NCI-H2171 (cell line): ENCODE data around the gene FOXP3.
"Not testable (repeated sequence)": the region's sequence is repeated elsewhere in the genome, so short reads cannot be mapped to it uniquely, and the experiment has no call there.

Experiments
- DNase-seq: peaks from one replicate; lab custom pipeline; 2025; lab: John Stamatoyannopoulos, UW

Gene FOXP3

GRCh38 chrX:49264460-49264859 is at the start of gene FOXP3:
Gene FOXP3, minus strand, starts transcription at chrX:49264710. Its CDS starts 6,205 bp downstream, at chrX:49258505.
- DNase-seq = no peak

GRCh38 chrX:49312176-49312575 is 47.7 kb upstream of the FOXP3 start:
- no peak for DNase-seq

- DNase-seq = no peak
Measured at GRCh38 chrX:49310371-49310770, 45.9 kb upstream of the FOXP3 start.

GRCh38 chrX:49309401-49309981 is 45.0 kb upstream of the FOXP3 start:
- no peak for DNase-seq

- DNase-seq = no peak
Measured at GRCh38 chrX:49308604-49309269, 44.2 kb upstream of the FOXP3 start.

- DNase-seq = not testable (repeated sequence)
Measured at GRCh38 chrX:49307775-49308174, 43.3 kb upstream of the FOXP3 start.

GRCh38 chrX:49303346-49303745 is 38.8 kb upstream of the FOXP3 start, which contains the start of gene GAGE10:
Gene GAGE10, plus strand, starts transcription at chrX:49303646. Its CDS starts 1,214 bp downstream, at chrX:49304860.
- DNase-seq = no peak

GRCh38 chrX:49300703-49301102 is 36.2 kb upstream of the FOXP3 start:
- DNase-seq = no peak

GRCh38 chrX:49299293-49299692 is 34.8 kb upstream of the FOXP3 start:
- DNase-seq = not testable (repeated sequence)

GRCh38 chrX:49292400-49293362 is 28.2 kb upstream of the FOXP3 start:
- no peak for DNase-seq

GRCh38 chrX:49291615-49292337 is 27.3 kb upstream of the FOXP3 start:
- no peak for DNase-seq

- no peak for DNase-seq
Measured at GRCh38 chrX:49290215-49290614, 25.7 kb upstream of the FOXP3 start.

- no peak for DNase-seq
Measured at GRCh38 chrX:49287665-49288064, 23.2 kb upstream of the FOXP3 start.

GRCh38 chrX:49286581-49286980 is 22.1 kb upstream of the FOXP3 start:
- no peak for DNase-seq

- no peak for DNase-seq
Measured at GRCh38 chrX:49286136-49286535, 21.6 kb upstream of the FOXP3 start.

GRCh38 chrX:49284212-49284611 is 19.7 kb upstream of the FOXP3 start:
- no peak for DNase-seq

GRCh38 chrX:49282647-49283011 is 18.1 kb upstream of the FOXP3 start:
- DNase-seq = no peak

GRCh38 chrX:49278081-49278480 is 13.6 kb upstream of the FOXP3 start:
- no peak for DNase-seq

- no peak for DNase-seq
Measured at GRCh38 chrX:49277535-49277830, 13.0 kb upstream of the FOXP3 start.

- no peak for DNase-seq
Measured at GRCh38 chrX:49276671-49277534, 12.4 kb upstream of the FOXP3 start.

GRCh38 chrX:49276207-49276606 is 11.7 kb upstream of the FOXP3 start:
- DNase-seq = no peak
